Neural cell (in vitro differentiated cells): ENCODE results near the gene CCS. TPM values are rescaled to one million over a fixed set of nuclear protein-coding genes. Genes with fewer than 3 reads are reported as not detected.

Experiments
- H2AFZ ChIP-seq: fragments of 200-600, 300-800 bp; sonication (generic), shearing (Covaris generic); 2 replicates; pipeline ENCODE4 v1.6.0; 2014; ENCODE audit warnings: low read depth, mild to moderate bottlenecking, antibody characterized with exemption, low read length, moderate library complexity
- H3F3A ChIP-seq: fragments of 200-600 bp; shearing (Covaris generic); 2 replicates; pipeline ENCODE4 v1.6.1; 2016; ENCODE audit warnings: mild to moderate bottlenecking, moderate library complexity, mixed read lengths, antibody characterized with exemption, low read length; ENCODE audit not compliant: insufficient read depth, poor library complexity, severe bottlenecking
- H3K27ac ChIP-seq: fragments of 200-600, 300-800 bp; sonication (generic), shearing (Covaris generic); 2 replicates; pipeline ENCODE4 v1.5.1; 2014; ENCODE audit warnings: mild to moderate bottlenecking, low read length, moderate library complexity
- H3K27me3 ChIP-seq: fragments of 300-800, 200-600 bp; sonication (generic), shearing (Covaris generic); 2 replicates; pipeline ENCODE4 v1.6.0; 2014; ENCODE audit warnings: mild to moderate bottlenecking, low read depth, low read length, moderate library complexity; ENCODE audit not compliant: insufficient read depth
- H3K36me3 ChIP-seq: fragments of 300-800, 200-600 bp; sonication (generic), shearing (Covaris generic); 2 replicates; pipeline ENCODE4 v1.5.1; 2014; ENCODE audit warnings: mild to moderate bottlenecking, antibody characterized with exemption, low read length, moderate library complexity; ENCODE audit not compliant: insufficient read depth
- H3K4me2 ChIP-seq: fragments of 300-800, 200-600 bp; sonication (generic), shearing (Covaris generic); 2 replicates; pipeline ENCODE4 v1.6.0; 2014; ENCODE audit warnings: mild to moderate bottlenecking, low read length
- H3K4me3 ChIP-seq: fragments of 300-800, 200-600 bp; sonication (generic), shearing (Covaris generic); 2 replicates; pipeline ENCODE4 v1.5.1; 2014; ENCODE audit warnings: mild to moderate bottlenecking, low read length, moderate library complexity
- H3K79me2 ChIP-seq: fragments of 200-600 bp; shearing (Covaris generic); replicated peaks from 2 replicates; pipeline ENCODE4 v1.6.0; 2014; ENCODE audit warnings: mild to moderate bottlenecking, low read length, moderate library complexity; ENCODE audit not compliant: insufficient read depth
- H3K9ac ChIP-seq: fragments of 300-800, 200-600 bp; sonication (generic), shearing (Covaris generic); 2 replicates; pipeline ENCODE4 v1.6.1; 2016; ENCODE audit warnings: mild to moderate bottlenecking, low read length, mixed read lengths
- H3K9me2 ChIP-seq: fragments of 200-600 bp; shearing (Covaris generic); 2 replicates; pipeline ENCODE4 v1.6.1; 2016; ENCODE audit warnings: mild to moderate bottlenecking, low read length, mixed read lengths; ENCODE audit not compliant: insufficient read depth
- H3K9me3 ChIP-seq: fragments of 200-600, 300-800 bp; sonication (generic), shearing (Covaris generic); 2 replicates; pipeline ENCODE4 v1.6.1; 2016; ENCODE audit warnings: mild to moderate bottlenecking, mixed run types, low read length, moderate library complexity, mixed read lengths
- H4K20me1 ChIP-seq: fragments of 200-600 bp; shearing (Covaris generic); 2 replicates; pipeline ENCODE4 v1.6.1; 2016; ENCODE audit warnings: mild to moderate bottlenecking, mixed run types; ENCODE audit not compliant: insufficient read depth
- EP300 ChIP-seq: fragments of 450-650 bp; conservative IDR thresholded peaks from 2 replicates; pipeline ENCODE4 v1.6.1; 2014; ENCODE audit warnings: antibody characterized with exemption, mild to moderate bottlenecking, moderate library complexity; ENCODE audit not compliant: poor library complexity, severe bottlenecking
- EZH2 ChIP-seq: fragments of 200-600, 300-800 bp; shearing (Covaris generic), sonication (generic); IDR thresholded peaks from 2 replicates; pipeline ENCODE4 v1.6.1; 2014; ENCODE audit warnings: antibody characterized with exemption, low read length, borderline replicate concordance, mild to moderate bottlenecking; ENCODE audit not compliant: insufficient read depth, poor library complexity, severe bottlenecking
- MXI1 ChIP-seq: fragments of 450-650 bp; conservative IDR thresholded peaks from 2 replicates; pipeline ENCODE4 v1.6.1; 2014; ENCODE audit warnings: antibody characterized with exemption, mild to moderate bottlenecking; ENCODE audit not compliant: poor library complexity, severe bottlenecking
- POLR2AphosphoS5 ChIP-seq: IDR thresholded peaks from 2 replicates; pipeline ENCODE4 v1.6.1; 2012
- RAD21 ChIP-seq: fragments of 450-650 bp; conservative IDR thresholded peaks from 2 replicates; pipeline ENCODE4 v1.6.1; 2014; ENCODE audit warnings: antibody characterized with exemption, mild to moderate bottlenecking, moderate library complexity
- SMC3 ChIP-seq: fragments of 450-650 bp; conservative IDR thresholded peaks from 2 replicates; pipeline ENCODE4 v1.6.1; 2014; ENCODE audit warnings: antibody characterized with exemption, mild to moderate bottlenecking, moderate library complexity; ENCODE audit not compliant: poor library complexity
- TAF1 ChIP-seq: IDR thresholded peaks from 2 replicates; pipeline ENCODE4 v1.6.1; 2012; ENCODE audit warnings: low read depth
- polyA minus RNA-seq: library from RNA; depleted of rRNA, polyadenylated mRNA; stranded (reverse); fragments of >200 nt; gene quantifications from 2 replicates; pipeline ENCODE4 v1.2.3, GENCODE V29; 2014
- polyA plus RNA-seq: library from polyadenylated mRNA; depleted of rRNA; stranded (reverse); fragments of >200 nt; gene quantifications from 2 replicates; pipeline ENCODE4 v1.2.3, GENCODE V29; 2014
- TF ChIP-seq, protein P1 (sequence below): fragments of 450-650 bp; IDR thresholded peaks from 2 replicates; pipeline ENCODE4 v1.5.1; 2014; ENCODE audit warnings: antibody characterized with exemption, mild to moderate bottlenecking, moderate library complexity; ENCODE audit not compliant: poor library complexity, severe bottlenecking
- TF ChIP-seq, protein P2 (sequence below): IDR thresholded peaks from 2 replicates; pipeline ENCODE4 v1.6.1; 2012; ENCODE audit warnings: borderline replicate concordance

CCS gene, protein sequence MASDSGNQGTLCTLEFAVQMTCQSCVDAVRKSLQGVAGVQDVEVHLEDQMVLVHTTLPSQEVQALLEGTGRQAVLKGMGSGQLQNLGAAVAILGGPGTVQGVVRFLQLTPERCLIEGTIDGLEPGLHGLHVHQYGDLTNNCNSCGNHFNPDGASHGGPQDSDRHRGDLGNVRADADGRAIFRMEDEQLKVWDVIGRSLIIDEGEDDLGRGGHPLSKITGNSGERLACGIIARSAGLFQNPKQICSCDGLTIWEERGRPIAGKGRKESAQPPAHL
- polyA plus RNA-seq (40.8 and 71.6 TPM in 2 replicates), polyA minus RNA-seq (18.6 and 19.5 TPM in 2 replicates)

DNA sequence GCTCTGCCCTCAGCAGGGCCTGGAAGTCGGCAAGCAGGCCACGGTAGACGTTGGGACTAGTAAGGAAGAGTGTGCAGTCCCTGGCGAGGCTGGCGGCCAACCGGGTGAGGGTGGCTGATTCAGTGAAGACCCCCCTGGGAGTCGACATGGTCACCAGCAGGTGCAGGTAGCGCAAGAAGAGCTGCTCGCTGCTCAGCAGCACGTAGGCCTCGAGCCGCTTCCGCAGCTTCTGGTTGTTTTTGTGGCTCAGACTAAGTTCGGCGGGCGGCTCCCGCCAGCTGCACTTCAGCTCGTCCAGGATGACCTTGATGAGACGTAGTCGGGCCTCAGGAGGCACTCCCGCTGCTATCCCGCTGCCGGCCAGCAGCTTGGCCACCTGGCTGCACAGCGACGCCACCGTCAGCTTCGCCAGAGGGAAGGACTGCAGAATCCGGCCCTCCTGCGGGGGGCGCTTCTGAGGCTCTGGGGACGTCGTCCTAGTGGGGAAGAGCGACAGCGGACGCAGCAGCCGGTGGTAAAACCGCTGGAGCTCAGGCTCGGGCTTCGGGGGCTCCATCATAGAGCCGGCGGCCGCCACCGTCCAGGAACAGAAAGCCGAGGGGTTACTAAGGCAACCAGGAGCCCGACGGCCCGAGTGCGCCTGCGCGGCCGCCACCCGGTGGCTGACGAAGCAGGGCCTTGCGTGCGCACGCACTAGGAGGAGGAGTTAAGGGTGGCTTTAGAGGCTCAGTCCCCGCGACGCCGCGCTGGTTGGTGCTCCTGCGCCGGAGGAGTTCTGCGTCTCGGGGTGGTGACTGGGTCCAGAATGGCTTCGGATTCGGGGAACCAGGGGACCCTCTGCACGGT lies at the start of gene CCS, which contains the start of gene CCDC87:
TSS of gene CCS (plus strand) at position 729 of the 846 bp plus-strand sequence. CDS start at position 806, 77 bp downstream.
TSS of gene CCDC87 (minus strand) at position 607 of the 846 bp plus-strand sequence. CDS start at position 559, 48 bp downstream.
- no peaks in the 10 kb centered on the region for H3K9me2 ChIP-seq
- H3F3A ChIP-seq, result no peaks in the 10 kb centered on the region
- no peaks in the 10 kb centered on the region for H3K79me2 ChIP-seq
- no peaks in the 10 kb centered on the region for H4K20me1 ChIP-seq
- H3K9me3 ChIP-seq, result peaks cover 18% of the 10 kb centered on the region
- H3K36me3 ChIP-seq, result no peaks in the 10 kb centered on the region
- TF ChIP-seq, protein P1, sequence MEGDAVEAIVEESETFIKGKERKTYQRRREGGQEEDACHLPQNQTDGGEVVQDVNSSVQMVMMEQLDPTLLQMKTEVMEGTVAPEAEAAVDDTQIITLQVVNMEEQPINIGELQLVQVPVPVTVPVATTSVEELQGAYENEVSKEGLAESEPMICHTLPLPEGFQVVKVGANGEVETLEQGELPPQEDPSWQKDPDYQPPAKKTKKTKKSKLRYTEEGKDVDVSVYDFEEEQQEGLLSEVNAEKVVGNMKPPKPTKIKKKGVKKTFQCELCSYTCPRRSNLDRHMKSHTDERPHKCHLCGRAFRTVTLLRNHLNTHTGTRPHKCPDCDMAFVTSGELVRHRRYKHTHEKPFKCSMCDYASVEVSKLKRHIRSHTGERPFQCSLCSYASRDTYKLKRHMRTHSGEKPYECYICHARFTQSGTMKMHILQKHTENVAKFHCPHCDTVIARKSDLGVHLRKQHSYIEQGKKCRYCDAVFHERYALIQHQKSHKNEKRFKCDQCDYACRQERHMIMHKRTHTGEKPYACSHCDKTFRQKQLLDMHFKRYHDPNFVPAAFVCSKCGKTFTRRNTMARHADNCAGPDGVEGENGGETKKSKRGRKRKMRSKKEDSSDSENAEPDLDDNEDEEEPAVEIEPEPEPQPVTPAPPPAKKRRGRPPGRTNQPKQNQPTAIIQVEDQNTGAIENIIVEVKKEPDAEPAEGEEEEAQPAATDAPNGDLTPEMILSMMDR, result peak; percentile 65
- TF ChIP-seq EZH2 (no peak), POLR2AphosphoS5 (peak; percentile 83), EP300 (no peak), TAF1 (no peak), RAD21 (no peak), MXI1 (peak; percentile 41), SMC3 (peak; percentile 18)
- TF ChIP-seq, protein P2, sequence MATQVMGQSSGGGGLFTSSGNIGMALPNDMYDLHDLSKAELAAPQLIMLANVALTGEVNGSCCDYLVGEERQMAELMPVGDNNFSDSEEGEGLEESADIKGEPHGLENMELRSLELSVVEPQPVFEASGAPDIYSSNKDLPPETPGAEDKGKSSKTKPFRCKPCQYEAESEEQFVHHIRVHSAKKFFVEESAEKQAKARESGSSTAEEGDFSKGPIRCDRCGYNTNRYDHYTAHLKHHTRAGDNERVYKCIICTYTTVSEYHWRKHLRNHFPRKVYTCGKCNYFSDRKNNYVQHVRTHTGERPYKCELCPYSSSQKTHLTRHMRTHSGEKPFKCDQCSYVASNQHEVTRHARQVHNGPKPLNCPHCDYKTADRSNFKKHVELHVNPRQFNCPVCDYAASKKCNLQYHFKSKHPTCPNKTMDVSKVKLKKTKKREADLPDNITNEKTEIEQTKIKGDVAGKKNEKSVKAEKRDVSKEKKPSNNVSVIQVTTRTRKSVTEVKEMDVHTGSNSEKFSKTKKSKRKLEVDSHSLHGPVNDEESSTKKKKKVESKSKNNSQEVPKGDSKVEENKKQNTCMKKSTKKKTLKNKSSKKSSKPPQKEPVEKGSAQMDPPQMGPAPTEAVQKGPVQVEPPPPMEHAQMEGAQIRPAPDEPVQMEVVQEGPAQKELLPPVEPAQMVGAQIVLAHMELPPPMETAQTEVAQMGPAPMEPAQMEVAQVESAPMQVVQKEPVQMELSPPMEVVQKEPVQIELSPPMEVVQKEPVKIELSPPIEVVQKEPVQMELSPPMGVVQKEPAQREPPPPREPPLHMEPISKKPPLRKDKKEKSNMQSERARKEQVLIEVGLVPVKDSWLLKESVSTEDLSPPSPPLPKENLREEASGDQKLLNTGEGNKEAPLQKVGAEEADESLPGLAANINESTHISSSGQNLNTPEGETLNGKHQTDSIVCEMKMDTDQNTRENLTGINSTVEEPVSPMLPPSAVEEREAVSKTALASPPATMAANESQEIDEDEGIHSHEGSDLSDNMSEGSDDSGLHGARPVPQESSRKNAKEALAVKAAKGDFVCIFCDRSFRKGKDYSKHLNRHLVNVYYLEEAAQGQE, result no peak
- H3K27ac ChIP-seq, result peak within 1 kb of the TSS; percentile 66
- peak within 1 kb of the TSS; percentile 70 for H3K4me3 ChIP-seq
- no peaks in the 10 kb centered on the region for H3K27me3 ChIP-seq
- H3K9ac ChIP-seq, result peak within 1 kb of the TSS; percentile 64
- peak within 1 kb of the TSS; percentile 39 for H3K4me2 ChIP-seq
- H2AFZ ChIP-seq, result peak within 1 kb of the TSS; percentile 94
